ENCODE measurements around the gene KCNK16.

GRCh38 chr6:39341352-39341751 is 18.9 kb upstream of the KCNK16 start:
- TF ChIP-seq, protein P1, sequence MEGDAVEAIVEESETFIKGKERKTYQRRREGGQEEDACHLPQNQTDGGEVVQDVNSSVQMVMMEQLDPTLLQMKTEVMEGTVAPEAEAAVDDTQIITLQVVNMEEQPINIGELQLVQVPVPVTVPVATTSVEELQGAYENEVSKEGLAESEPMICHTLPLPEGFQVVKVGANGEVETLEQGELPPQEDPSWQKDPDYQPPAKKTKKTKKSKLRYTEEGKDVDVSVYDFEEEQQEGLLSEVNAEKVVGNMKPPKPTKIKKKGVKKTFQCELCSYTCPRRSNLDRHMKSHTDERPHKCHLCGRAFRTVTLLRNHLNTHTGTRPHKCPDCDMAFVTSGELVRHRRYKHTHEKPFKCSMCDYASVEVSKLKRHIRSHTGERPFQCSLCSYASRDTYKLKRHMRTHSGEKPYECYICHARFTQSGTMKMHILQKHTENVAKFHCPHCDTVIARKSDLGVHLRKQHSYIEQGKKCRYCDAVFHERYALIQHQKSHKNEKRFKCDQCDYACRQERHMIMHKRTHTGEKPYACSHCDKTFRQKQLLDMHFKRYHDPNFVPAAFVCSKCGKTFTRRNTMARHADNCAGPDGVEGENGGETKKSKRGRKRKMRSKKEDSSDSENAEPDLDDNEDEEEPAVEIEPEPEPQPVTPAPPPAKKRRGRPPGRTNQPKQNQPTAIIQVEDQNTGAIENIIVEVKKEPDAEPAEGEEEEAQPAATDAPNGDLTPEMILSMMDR (IDR thresholded peaks at IDR 0.05; ENCODE audit: control extremely low read depth in 1 of 3, insufficient read depth in 1 of 3, low read depth in 1 of 3, low read length in 3 of 3), result no peak
- TF ChIP-seq CHD1 (IDR thresholded peaks at IDR 0.05; ENCODE audit: low read depth, low read length) (no peak), POLR2A (IDR thresholded peaks at IDR 0.05; ENCODE audit: control extremely low read depth in 1 of 2, low read depth in 2 of 2, low read length in 2 of 2) (no peak)
